Measurements from ENCODE around the gene DLG2. TPM values are rescaled to one million over a fixed set of nuclear protein-coding genes. Genes with fewer than 3 reads are reported as not detected.
A peak's percentile ranks its signal among the peaks of the same experiment; 100 is the strongest.
"Not testable (repeated sequence)": the region's sequence is repeated elsewhere in the genome, so short reads cannot be mapped to it uniquely, and the experiment has no call there.

DLG2 gene
- total RNA-seq, 1 donor from 2014 or later: 2.4 TPM

GRCh38 chr11:85663080-85663752 lies 36.1 kb upstream of the DLG2 start:
- TF ChIP-seq, protein P1, sequence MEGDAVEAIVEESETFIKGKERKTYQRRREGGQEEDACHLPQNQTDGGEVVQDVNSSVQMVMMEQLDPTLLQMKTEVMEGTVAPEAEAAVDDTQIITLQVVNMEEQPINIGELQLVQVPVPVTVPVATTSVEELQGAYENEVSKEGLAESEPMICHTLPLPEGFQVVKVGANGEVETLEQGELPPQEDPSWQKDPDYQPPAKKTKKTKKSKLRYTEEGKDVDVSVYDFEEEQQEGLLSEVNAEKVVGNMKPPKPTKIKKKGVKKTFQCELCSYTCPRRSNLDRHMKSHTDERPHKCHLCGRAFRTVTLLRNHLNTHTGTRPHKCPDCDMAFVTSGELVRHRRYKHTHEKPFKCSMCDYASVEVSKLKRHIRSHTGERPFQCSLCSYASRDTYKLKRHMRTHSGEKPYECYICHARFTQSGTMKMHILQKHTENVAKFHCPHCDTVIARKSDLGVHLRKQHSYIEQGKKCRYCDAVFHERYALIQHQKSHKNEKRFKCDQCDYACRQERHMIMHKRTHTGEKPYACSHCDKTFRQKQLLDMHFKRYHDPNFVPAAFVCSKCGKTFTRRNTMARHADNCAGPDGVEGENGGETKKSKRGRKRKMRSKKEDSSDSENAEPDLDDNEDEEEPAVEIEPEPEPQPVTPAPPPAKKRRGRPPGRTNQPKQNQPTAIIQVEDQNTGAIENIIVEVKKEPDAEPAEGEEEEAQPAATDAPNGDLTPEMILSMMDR (IDR thresholded peaks at IDR 0.05; ENCODE audit: unreplicated experiment): no peak
- Mint-ChIP-seq H3K27ac (peak overlapping the region; percentile 98), H3K36me3 (ENCODE audit: insufficient read depth) (peaks cover 20% of the 10 kb centered on the region), H3K4me3 (ENCODE audit: low read depth) (peak overlapping the region; percentile 100), H3K27me3 (no peaks in the 10 kb centered on the region), H3K4me1 (ENCODE audit: low read depth) (peaks cover 31% of the 10 kb centered on the region), H3K9me3 (ENCODE audit: low read depth) (no peaks in the 10 kb centered on the region)
- no peak for DNase-seq (ENCODE audit: low spot score, unreplicated experiment)

DNA sequence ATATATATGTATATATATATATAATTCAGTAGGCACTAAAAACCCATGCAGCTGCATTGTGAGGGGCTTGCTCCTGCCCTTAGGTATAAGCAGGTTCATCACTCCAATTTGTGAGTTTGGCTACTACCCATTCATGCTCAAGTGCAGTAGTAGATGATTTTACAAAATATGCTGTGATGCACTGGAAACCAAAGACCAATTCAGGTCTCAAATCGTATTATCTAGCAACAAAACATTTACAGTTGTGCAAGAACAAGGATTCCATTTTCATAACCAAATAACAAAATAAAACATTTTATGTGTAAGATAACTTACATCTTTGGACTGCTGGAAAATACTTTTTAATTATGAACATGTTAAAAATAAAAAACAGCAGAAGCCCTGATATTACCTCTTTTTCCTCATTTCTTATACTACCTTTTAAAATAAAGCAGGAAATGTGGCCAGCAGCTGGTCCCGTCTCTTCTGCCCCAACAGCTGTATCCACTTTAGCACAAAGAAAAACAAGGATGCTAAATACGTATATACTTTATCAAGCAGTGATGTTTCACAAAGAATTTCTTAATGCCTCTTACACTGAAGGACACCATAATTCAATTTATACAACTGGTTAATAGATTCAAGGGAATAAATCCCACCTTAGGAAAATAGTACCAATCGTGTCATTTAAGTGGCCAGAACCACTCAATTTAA lies 35.0 kb upstream of the DLG2 start:
- no peaks in the 10 kb centered on the region for H3K27me3 Mint-ChIP-seq
- peak overlapping the region; percentile 64 for H3K4me3 Mint-ChIP-seq (ENCODE audit: low read depth)
- no peaks in the 10 kb centered on the region for H3K9me3 Mint-ChIP-seq (ENCODE audit: low read depth)
- no peak for DNase-seq (ENCODE audit: low spot score, unreplicated experiment)
- TF ChIP-seq, protein P1 (IDR thresholded peaks at IDR 0.05; ENCODE audit: unreplicated experiment): no peak
- no peak overlapping the region for H3K27ac Mint-ChIP-seq
- H3K36me3 Mint-ChIP-seq (ENCODE audit: insufficient read depth): peaks cover 20% of the 10 kb centered on the region
- peaks cover 31% of the 10 kb centered on the region for H3K4me1 Mint-ChIP-seq (ENCODE audit: low read depth)

DNA sequence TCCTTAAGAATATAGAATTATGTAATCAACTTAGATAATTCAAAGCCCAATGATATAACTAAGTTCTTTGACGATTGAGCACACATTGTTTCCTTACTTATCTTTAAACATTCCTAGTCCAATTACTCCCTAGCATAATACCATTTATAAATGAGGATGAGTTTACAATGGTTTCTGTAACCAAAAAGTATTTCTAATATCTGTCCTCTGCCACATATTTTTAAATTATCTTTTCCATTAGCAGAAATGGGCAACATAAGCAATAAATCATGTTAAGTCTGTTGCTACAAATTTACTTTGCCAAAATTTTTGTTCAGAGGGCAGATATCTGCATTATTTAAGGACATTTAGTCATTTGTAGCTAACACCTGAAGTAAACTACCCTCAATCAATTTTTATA lies 31.0 kb upstream of the DLG2 start:
- no peak overlapping the region for H3K4me3 Mint-ChIP-seq (ENCODE audit: low read depth)
- H3K36me3 Mint-ChIP-seq (ENCODE audit: insufficient read depth): peaks cover 17% of the 10 kb centered on the region
- H3K27ac Mint-ChIP-seq: no peak overlapping the region
- TF ChIP-seq, protein P1 (IDR thresholded peaks at IDR 0.05; ENCODE audit: unreplicated experiment): no peak
- no peaks in the 10 kb centered on the region for H3K27me3 Mint-ChIP-seq
- DNase-seq (ENCODE audit: low spot score, unreplicated experiment): no peak
- peaks cover 24% of the 10 kb centered on the region for H3K4me1 Mint-ChIP-seq (ENCODE audit: low read depth)
- H3K9me3 Mint-ChIP-seq (ENCODE audit: low read depth): no peaks in the 10 kb centered on the region

GRCh38 chr11:85656777-85657176 lies 29.6 kb upstream of the DLG2 start:
- no peak for DNase-seq (ENCODE audit: low spot score, unreplicated experiment)
- no peak overlapping the region for H3K27ac Mint-ChIP-seq
- peaks cover 17% of the 10 kb centered on the region for H3K36me3 Mint-ChIP-seq (ENCODE audit: insufficient read depth)
- no peak overlapping the region for H3K4me3 Mint-ChIP-seq (ENCODE audit: low read depth)
- no peaks in the 10 kb centered on the region for H3K27me3 Mint-ChIP-seq
- H3K4me1 Mint-ChIP-seq (ENCODE audit: low read depth): peaks cover 16% of the 10 kb centered on the region
- H3K9me3 Mint-ChIP-seq (ENCODE audit: low read depth): no peaks in the 10 kb centered on the region
- TF ChIP-seq, protein P1 (IDR thresholded peaks at IDR 0.05; ENCODE audit: unreplicated experiment): no peak

DNA sequence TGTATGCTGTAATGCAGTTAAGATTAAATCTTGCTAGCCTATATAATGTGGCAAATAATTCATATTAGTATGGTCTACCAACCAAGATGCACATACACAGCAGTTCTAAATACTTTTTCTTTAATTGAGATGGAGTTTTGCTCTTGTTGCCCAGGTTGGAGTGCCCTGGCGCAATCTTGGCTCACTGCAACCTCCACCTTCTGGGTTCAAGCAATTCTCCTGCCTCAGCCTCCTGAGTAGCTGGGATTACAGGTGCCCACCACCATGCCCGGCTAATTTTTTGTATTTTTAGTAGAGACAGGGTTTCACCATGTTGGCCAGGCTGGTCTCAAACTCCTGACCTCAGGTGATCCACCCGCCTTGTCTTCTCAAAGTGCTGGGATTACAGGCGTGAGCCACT lies 27.2 kb upstream of the DLG2 start:
- H3K9me3 Mint-ChIP-seq (ENCODE audit: low read depth); DNase-seq (ENCODE audit: low spot score, unreplicated experiment); H3K27me3 Mint-ChIP-seq; H3K4me3 Mint-ChIP-seq (ENCODE audit: low read depth); H3K36me3 Mint-ChIP-seq (ENCODE audit: insufficient read depth); H3K4me1 Mint-ChIP-seq (ENCODE audit: low read depth); H3K27ac Mint-ChIP-seq: not testable (repeated sequence)
